ENCODE results near the gene TMEM161A.
"Not testable (repeated sequence)": the region's sequence is repeated elsewhere in the genome, so short reads cannot be mapped to it uniquely, and the experiment has no call there.

TMEM161A gene

GRCh38 chr19:19121371-19121770, 16.9 kb downstream of the TMEM161A start:
- DNase-seq (ENCODE audit: low read depth), result no peak

GRCh38 chr19:19120308-19121231, 17.7 kb downstream of the TMEM161A start:
- DNase-seq (ENCODE audit: low read depth), result no peak

- no peak for DNase-seq (ENCODE audit: low read depth)
Measured at GRCh38 chr19:19119325-19120237, 18.7 kb downstream of the TMEM161A start.

- DNase-seq (ENCODE audit: low read depth), result no peak
Measured at GRCh38 chr19:19115954-19116353, 22.3 kb downstream of the TMEM161A start.

GRCh38 chr19:19113040-19113626, 25.1 kb downstream of the TMEM161A start:
- no peak for DNase-seq (ENCODE audit: low read depth)

- no peak for DNase-seq (ENCODE audit: low read depth)
Measured at GRCh38 chr19:19111967-19112580, 26.2 kb downstream of the TMEM161A start.

GRCh38 chr19:19111136-19111835, 27.0 kb downstream of the TMEM161A start:
- no peak for DNase-seq (ENCODE audit: low read depth)

- DNase-seq (ENCODE audit: low read depth), result no peak
Measured at GRCh38 chr19:19110410-19111135, 27.7 kb downstream of the TMEM161A start.

- no peak for DNase-seq (ENCODE audit: low read depth)
Measured at GRCh38 chr19:19109601-19110000, 28.7 kb downstream of the TMEM161A start.

GRCh38 chr19:19107654-19108053, 30.6 kb downstream of the TMEM161A start:
- no peak for DNase-seq (ENCODE audit: low read depth)

GRCh38 chr19:19106938-19107337, 31.3 kb downstream of the TMEM161A start:
- not testable (repeated sequence) for DNase-seq (ENCODE audit: low read depth)

GRCh38 chr19:19106056-19106551, 32.2 kb downstream of the TMEM161A start:
- no peak for DNase-seq (ENCODE audit: low read depth)

GRCh38 chr19:19105365-19106055, 32.8 kb downstream of the TMEM161A start:
- no peak for DNase-seq (ENCODE audit: low read depth)

GRCh38 chr19:19103167-19103566, 35.1 kb downstream of the TMEM161A start:
- no peak for DNase-seq (ENCODE audit: low read depth)

GRCh38 chr19:19102566-19102965, 35.7 kb downstream of the TMEM161A start:
- DNase-seq (ENCODE audit: low read depth), result not testable (repeated sequence)

GRCh38 chr19:19101540-19101939, 36.7 kb downstream of the TMEM161A start:
- no peak for DNase-seq (ENCODE audit: low read depth)

GRCh38 chr19:19098703-19099632, 39.3 kb downstream of the TMEM161A start:
- no peak for DNase-seq (ENCODE audit: low read depth)

GRCh38 chr19:19098084-19098702, 40.1 kb downstream of the TMEM161A start:
- no peak for DNase-seq (ENCODE audit: low read depth)

All from GM04504 (cell line).